SU-DHL-6 (cell line): ENCODE results near the gene ZNF316.

Source experiments
- EZH2phosphoT487 ChIP-seq: fragments of 200-600 bp; sonication (generic), shearing (Covaris generic); conservative IDR thresholded peaks from 2 replicates; pipeline ENCODE4 v1.6.1; 2018; ENCODE audit warnings: mild to moderate bottlenecking, antibody characterized with exemption, low read length, moderate library complexity, mixed read lengths
- TF ChIP-seq, protein P1 (sequence below): fragments of 200-600 bp; sonication (generic); IDR thresholded peaks from one replicate; pipeline ENCODE4 v1.5.1; 2017; ENCODE audit warnings: antibody characterized with exemption, mild to moderate bottlenecking, low read length, moderate library complexity; ENCODE audit not compliant: insufficient read depth, poor library complexity, severe bottlenecking

DNA sequence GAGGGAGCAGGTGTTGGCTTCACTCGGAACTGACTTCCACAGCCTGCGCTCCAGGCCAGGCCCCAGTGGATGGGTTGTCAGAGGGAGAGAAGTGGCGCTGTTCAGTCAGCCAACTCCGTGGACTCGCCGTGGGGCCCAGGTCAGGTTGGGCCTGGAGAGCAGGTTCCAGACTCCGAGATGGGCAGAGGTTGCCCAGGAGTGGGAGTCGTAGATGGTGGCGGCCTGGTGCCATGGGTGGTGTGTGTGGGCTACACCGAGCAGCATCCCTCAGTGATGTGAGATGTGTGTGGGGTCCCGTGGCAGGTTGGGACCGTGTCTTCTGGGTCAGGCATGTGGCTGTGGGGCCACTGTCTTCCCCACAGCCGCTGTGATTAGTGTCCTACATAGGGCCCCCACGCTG lies 10.4 kb downstream of the ZNF316 start:
- TF ChIP-seq, protein P1, sequence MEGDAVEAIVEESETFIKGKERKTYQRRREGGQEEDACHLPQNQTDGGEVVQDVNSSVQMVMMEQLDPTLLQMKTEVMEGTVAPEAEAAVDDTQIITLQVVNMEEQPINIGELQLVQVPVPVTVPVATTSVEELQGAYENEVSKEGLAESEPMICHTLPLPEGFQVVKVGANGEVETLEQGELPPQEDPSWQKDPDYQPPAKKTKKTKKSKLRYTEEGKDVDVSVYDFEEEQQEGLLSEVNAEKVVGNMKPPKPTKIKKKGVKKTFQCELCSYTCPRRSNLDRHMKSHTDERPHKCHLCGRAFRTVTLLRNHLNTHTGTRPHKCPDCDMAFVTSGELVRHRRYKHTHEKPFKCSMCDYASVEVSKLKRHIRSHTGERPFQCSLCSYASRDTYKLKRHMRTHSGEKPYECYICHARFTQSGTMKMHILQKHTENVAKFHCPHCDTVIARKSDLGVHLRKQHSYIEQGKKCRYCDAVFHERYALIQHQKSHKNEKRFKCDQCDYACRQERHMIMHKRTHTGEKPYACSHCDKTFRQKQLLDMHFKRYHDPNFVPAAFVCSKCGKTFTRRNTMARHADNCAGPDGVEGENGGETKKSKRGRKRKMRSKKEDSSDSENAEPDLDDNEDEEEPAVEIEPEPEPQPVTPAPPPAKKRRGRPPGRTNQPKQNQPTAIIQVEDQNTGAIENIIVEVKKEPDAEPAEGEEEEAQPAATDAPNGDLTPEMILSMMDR = no peak
- TF ChIP-seq EZH2phosphoT487 = no peak
